H1 (cell line): ENCODE data around the gene DEFB123. TPM values are rescaled to one million over a fixed set of nuclear protein-coding genes. Genes with fewer than 3 reads are reported as not detected.

Experiments used
- CTCF ChIA-PET: fragments of 300-600 bp; sonication (Branson Sonifier 250); formaldehyde crosslinking; loops from one replicate; lab custom pipeline; 2021; ENCODE audit not compliant: partially characterized antibody; lab: Charles Lee
- POLR2A ChIA-PET: fragments of 300-600 bp; sonication (Branson Sonifier 250); formaldehyde crosslinking; loops from one replicate; lab custom pipeline; 2021; ENCODE audit warnings: inconsistent platforms; ENCODE audit not compliant: partially characterized antibody; lab: Charles Lee
- DNase-seq, 2 experiments: peaks; one replicate each; pipeline versions ENCODE4 v3.0.0 to v3.0.0-alpha.2; 2010 to 2022; ENCODE audit warnings: low spot score in 2 of 2, low read depth in 1 of 2, mixed read lengths in 1 of 2
- FAIRE-seq: peaks from 2 replicates; lab custom pipeline; 2011; peaks lifted over from hg19 to GRCh38; lab: Jason Lieb, UNC
- H2AFZ ChIP-seq: 2 replicates; pipeline ENCODE4 v1.8.1; 2012; ENCODE audit warnings: low read length, inconsistent platforms
- H2AK5ac ChIP-seq: 2 replicates; pipeline ENCODE4 v1.6.1; 2013; ENCODE audit warnings: low read depth, low read length
- H2BK120ac ChIP-seq: replicated peaks from 2 replicates; pipeline ENCODE3; 2013; ENCODE audit warnings: low read depth, low read length, inconsistent platforms
- H2BK12ac ChIP-seq: 2 replicates; pipeline ENCODE4 v1.6.1; 2013; ENCODE audit warnings: low read depth, low read length
- H2BK15ac ChIP-seq: 2 replicates; pipeline ENCODE4 v1.6.1; 2013; ENCODE audit warnings: low read length
- H2BK20ac ChIP-seq: 2 replicates; pipeline ENCODE4 v1.6.1; 2013; ENCODE audit warnings: low read length
- H2BK5ac ChIP-seq: 2 replicates; pipeline ENCODE4 v1.6.1; 2013; ENCODE audit warnings: low read depth, low read length
- H3K14ac ChIP-seq: 2 replicates; pipeline ENCODE4 v1.6.1; 2013; ENCODE audit warnings: inconsistent platforms; ENCODE audit not compliant: insufficient read length
- H3K18ac ChIP-seq: 2 replicates; pipeline ENCODE4 v1.6.1; 2013; ENCODE audit warnings: low read length; ENCODE audit errors: extremely low read depth
- H3K23ac ChIP-seq: 2 replicates; pipeline ENCODE4 v1.6.1; 2013; ENCODE audit warnings: inconsistent platforms; ENCODE audit not compliant: insufficient read length
- H3K23me2 ChIP-seq: 2 replicates; pipeline ENCODE4 v1.6.1; 2013; ENCODE audit warnings: low read depth, low read length
- H3K27ac ChIP-seq: 2 replicates; pipeline ENCODE4 v1.6.1; 2011; ENCODE audit warnings: low read depth, low read length, inconsistent platforms
- H3K27me3 ChIP-seq, 4 experiments: replicated peaks in 1 of 4; 1 replicate in 1 of 4; 2 replicates in 3 of 4; pipeline versions ENCODE4 v1.6.1 to v1.8.1; 2011 to 2013; ENCODE audit warnings: low read length in 3 of 4, mild to moderate bottlenecking in 3 of 4, inconsistent platforms in 2 of 4, mixed read lengths in 2 of 4, moderate library complexity in 1 of 4; ENCODE audit not compliant: control insufficient read depth in 3 of 4, insufficient read depth in 3 of 4; ENCODE audit errors: extremely low read depth in 1 of 4
- H3K36me3 ChIP-seq, 4 experiments: 2 replicates each; pipeline versions ENCODE4 v1.6.1 to v1.8.1; 2011 to 2013; ENCODE audit warnings: mild to moderate bottlenecking in 4 of 4, low read length in 3 of 4, moderate library complexity in 2 of 4, control low read depth in 1 of 4, inconsistent platforms in 1 of 4; ENCODE audit not compliant: insufficient read depth in 4 of 4, control insufficient read depth in 2 of 4
- H3K4ac ChIP-seq: replicated peaks from 2 replicates; pipeline ENCODE3; 2013; ENCODE audit warnings: low read length, low read depth, mixed read lengths, inconsistent platforms; ENCODE audit not compliant: insufficient read length
- H3K4me1 ChIP-seq, 4 experiments: replicated peaks in 1 of 4; 1 replicate in 1 of 4; 2 replicates in 3 of 4; pipeline versions ENCODE4 v1.6.1 to v1.8.1; 2011 to 2013; ENCODE audit warnings: low read length in 3 of 4, inconsistent platforms in 2 of 4, mixed read lengths in 1 of 4; ENCODE audit not compliant: insufficient read depth in 4 of 4, control insufficient read depth in 3 of 4
- H3K4me2 ChIP-seq, 2 experiments: 2 replicates each; pipeline versions ENCODE4 v1.6.1 to v1.8.1; 2011 to 2013; ENCODE audit warnings: low read depth in 2 of 2, low read length in 2 of 2, control low read depth in 1 of 2, inconsistent platforms in 1 of 2, mild to moderate bottlenecking in 1 of 2; ENCODE audit not compliant: insufficient read depth in 1 of 2
- H3K4me3 ChIP-seq, 4 experiments: fragments of 200-600, 300-600 bp in 1 of 4; sonication (generic), shearing (Covaris generic), sonication (Bioruptor Twin) in 1 of 4; 2 replicates each; pipeline versions ENCODE4 v1.5.1 to v1.8.1; 2011 to 2016; ENCODE audit warnings: low read length in 4 of 4, low read depth in 3 of 4, control low read depth in 2 of 4, inconsistent platforms in 2 of 4, mild to moderate bottlenecking in 2 of 4, mixed read lengths in 1 of 4, moderate library complexity in 1 of 4; ENCODE audit not compliant: insufficient read depth in 2 of 4; ENCODE audit errors: extremely low read depth in 1 of 4
- H3K56ac ChIP-seq: replicated peaks from 2 replicates; pipeline ENCODE3; 2013; ENCODE audit warnings: low read depth, mild to moderate bottlenecking, mixed read lengths, low read length, inconsistent platforms; ENCODE audit not compliant: insufficient read length
- H3K79me1 ChIP-seq: 2 replicates; pipeline ENCODE4 v1.6.1; 2013; ENCODE audit warnings: low read depth, low read length, control low read depth
- H3K79me2 ChIP-seq, 2 experiments: 2 replicates each; pipeline versions ENCODE4 v1.6.1 to v1.8.1; 2012 to 2013; ENCODE audit warnings: low read length in 2 of 2, mild to moderate bottlenecking in 2 of 2, inconsistent platforms in 1 of 2; ENCODE audit not compliant: insufficient read depth in 2 of 2, control insufficient read depth in 1 of 2
- H3K9ac ChIP-seq, 4 experiments: replicated peaks in 1 of 4; 1 replicate in 1 of 4; 2 replicates in 3 of 4; pipeline versions ENCODE4 v1.6.1 to v1.8.1; 2011 to 2013; ENCODE audit warnings: low read depth in 3 of 4, low read length in 3 of 4, control low read depth in 2 of 4, mild to moderate bottlenecking in 2 of 4, moderate library complexity in 2 of 4, inconsistent platforms in 1 of 4; ENCODE audit errors: extremely low read depth in 1 of 4
- H3K9me3 ChIP-seq, 2 experiments: 2 replicates each; pipeline versions ENCODE4 v1.6.1 to v1.8.1; 2012 to 2013; ENCODE audit warnings: mild to moderate bottlenecking in 2 of 2, moderate library complexity in 2 of 2, control low read depth in 1 of 2, inconsistent platforms in 1 of 2, low read depth in 1 of 2, low read length in 1 of 2, mixed read lengths in 1 of 2; ENCODE audit not compliant: insufficient read depth in 2 of 2
- H4K20me1 ChIP-seq, 2 experiments: replicated peaks in 1 of 2; 2 replicates each; pipeline versions ENCODE3 to v1.8.1; 2011 to 2013; ENCODE audit warnings: inconsistent platforms in 2 of 2, low read length in 2 of 2, mild to moderate bottlenecking in 1 of 2; ENCODE audit not compliant: insufficient read depth in 2 of 2, control insufficient read depth in 1 of 2
- H4K5ac ChIP-seq: 2 replicates; pipeline ENCODE4 v1.6.1; 2013; ENCODE audit warnings: low read length, low read depth, mixed read lengths, inconsistent platforms; ENCODE audit not compliant: insufficient read length
- H4K8ac ChIP-seq: 2 replicates; pipeline ENCODE4 v1.8.0; 2013; ENCODE audit warnings: mild to moderate bottlenecking, moderate library complexity, low read length, inconsistent platforms; ENCODE audit not compliant: insufficient read depth; ENCODE audit errors: extremely low read depth
- H4K91ac ChIP-seq: replicated peaks from 2 replicates; pipeline ENCODE3; 2013; ENCODE audit warnings: low read length, mixed read lengths, inconsistent platforms; ENCODE audit not compliant: insufficient read length
- ATF2 ChIP-seq: IDR thresholded peaks from 2 replicates; pipeline ENCODE4 v1.6.1; 2012; ENCODE audit warnings: low read length, inconsistent platforms
- CHD1 ChIP-seq: IDR thresholded peaks from 2 replicates; pipeline ENCODE4 v1.6.1; 2012; ENCODE audit warnings: low read depth, low read length, improper control_type of control experiment
- CTCF ChIP-seq, 3 experiments: IDR thresholded peaks; 1 replicate in 2 of 3; 2 replicates in 1 of 3; pipeline versions ENCODE4 v1.5.1 to v1.6.1; 2011; ENCODE audit warnings: low read length in 3 of 3, mild to moderate bottlenecking in 3 of 3, inconsistent platforms in 2 of 3, low read depth in 1 of 3, moderate library complexity in 1 of 3; ENCODE audit not compliant: insufficient read depth in 1 of 3; ENCODE audit errors: control extremely low read depth in 1 of 3
- RXRA ChIP-seq: IDR thresholded peaks from 2 replicates; pipeline ENCODE4 v1.6.1; 2011; ENCODE audit warnings: low read depth, mild to moderate bottlenecking, low read length, moderate library complexity; ENCODE audit not compliant: insufficient read depth
- SAP30 ChIP-seq: fragments of 300-600 bp; sonication (generic); IDR thresholded peaks from 2 replicates; pipeline ENCODE4 v1.7.1; 2012; ENCODE audit warnings: low read length, moderate library complexity, mild to moderate bottlenecking, inconsistent platforms; ENCODE audit not compliant: insufficient read depth, insufficient replicate concordance
- SP2 ChIP-seq: IDR thresholded peaks from 2 replicates; pipeline ENCODE4 v1.6.1; 2012; ENCODE audit warnings: mild to moderate bottlenecking, low read length, inconsistent platforms
- WGBS, 2 experiments: shearing (Covaris generic) in 1 of 2; methylation state at CpG; one replicate each; pipeline versions ENCODE4 v1.1.6 to v1.1.7; 2013 to 2015; ENCODE audit warnings: low lambda C conversion rate in 2 of 2, mixed read lengths in 2 of 2, inconsistent platforms in 1 of 2, low coverage in 1 of 2, missing lambda C conversion rate in 1 of 2; ENCODE audit not compliant: insufficient replicate concordance in 2 of 2, insufficient coverage in 1 of 2, insufficient read length in 1 of 2; ENCODE audit errors: extremely low coverage in 1 of 2, missing lambda C conversion rate in 1 of 2; 5-methylcytosine and 5-hydroxymethylcytosine counted together
- polyA plus RNA-seq, 7 experiments: library from polyadenylated mRNA; depleted of rRNA in 3 of 7; stranded (reverse) in 5 of 7; unstranded in 2 of 7; fragments of >200 nt in 5 of 7; fragments of 200-250 nt in 2 of 7; gene quantifications; 1 replicate in 5 of 7; 2 replicates in 1 of 7; 4 replicates in 1 of 7; pipeline versions ENCODE4 v1.2.1 to v1.2.3, GENCODE V29; 2011 to 2013; ENCODE audit warnings: missing spikeins in 2 of 7, mixed read lengths in 2 of 7
- total RNA-seq: library from RNA; stranded (reverse); fragmentation: NEBNext Ultra II Directional; extraction: Animal tissue kit (Norgen Biotek cat#: 25700); gene quantifications from 2 replicates; pipeline ENCODE4 v1.2.1, GENCODE V29; 2021

DEFB123 gene
- total and polyA plus RNA-seq, 2 of the 8 experiments (the other 6 are each of a cell fraction or from before 2014, with no cell fraction given): not detected

GRCh38 chr20:31449511-31450414 lies 9.3 kb downstream of the DEFB123 start:
- Histone ChIP-seq H3K79me2 (no peaks in the 10 kb centered on the region), H3K4me2 (no peak overlapping the region), H4K91ac (no peak overlapping the region), H4K5ac (no peak overlapping the region), H2BK15ac (no peak overlapping the region), H3K23ac (no peak overlapping the region), H3K4ac (no peak overlapping the region), H2AK5ac (no peak overlapping the region), H3K56ac (no peak overlapping the region), H3K18ac (no peak overlapping the region), H3K27me3 (no peaks in the 10 kb centered on the region), H2AFZ (no peak overlapping the region), H3K9me3 (peaks cover 54 to 74% of the 10 kb centered on the region in 2 experiments), H4K8ac (no peak overlapping the region), H2BK20ac (no peak overlapping the region), H2BK12ac (no peak overlapping the region), H3K36me3 (no peaks in the 10 kb centered on the region; a peak in 1 of 8 replicates), H3K79me1 (no peaks in the 10 kb centered on the region), H2BK5ac (no peak overlapping the region), H3K4me1 (no peaks in the 10 kb centered on the region; a peak in 1 of 7 replicates), H2BK120ac (no peak overlapping the region), H3K27ac (no peak overlapping the region), H3K14ac (no peak overlapping the region), H3K23me2 (no peaks in the 10 kb centered on the region), H3K9ac (no peak overlapping the region), H4K20me1 (no peaks in the 10 kb centered on the region), H3K4me3 (no peak overlapping the region)
- ChIA-PET POLR2A (no interaction called here), CTCF (interaction anchor here (1.0 to 1.5 kb wide), 2 partner anchors 10 to 11 kb away, joined by 3 to 6 read pairs; partner anchors contain the start of gene DEFB123)
- FAIRE-seq (no peak), DNase-seq (no peak)
- WGBS, 2 experiments: 80% methylated on average over 6 of the region's 8 CpGs; no CpG with 5 or more reads in 1 of the 2 experiments
- no peak for TF ChIP-seq CHD1
- no peak for TF ChIP-seq CTCF (IDR thresholded peaks at IDR 0.05; ENCODE audit: control extremely low read depth in 1 of 3, insufficient read depth in 1 of 3, low read depth in 1 of 3, low read length in 3 of 3)
- TF ChIP-seq RXRA: no peak
- no peak for TF ChIP-seq SAP30
- no peak for TF ChIP-seq SP2
- no peak for TF ChIP-seq ATF2
